ENCODE data around the gene DHH. TPM values are rescaled to one million over a fixed set of nuclear protein-coding genes. Genes with fewer than 3 reads are reported as not detected.

The DHH gene
- total and polyA plus RNA-seq, 9 of the 15 experiments (the other 6 are each of a cell fraction or from before 2014, with no cell fraction given) = 0.07 to 2.6 (median 0.54) TPM

GRCh38 chr12:49133590-49133989, 39.0 kb upstream of the DHH start (continued):
- TF ChIP-seq MGA (IDR thresholded peaks at IDR 0.05) (no peak), TCF3 (CRISPR knock-in tag; IDR thresholded peaks at IDR 0.05) (no peak), RCOR1 (IDR thresholded peaks at IDR 0.05; ENCODE audit: borderline replicate concordance in 1 of 2, low read depth in 2 of 2, low read length in 2 of 2) (no peak), GTF3C2 (IDR thresholded peaks at IDR 0.05; ENCODE audit: borderline replicate concordance, extremely low read depth, insufficient read length) (no peak), CBFA2T2 (conservative IDR thresholded peaks at IDR 0.05) (no peak), SMC3 (conservative IDR thresholded peaks at IDR 0.05; ENCODE audit: insufficient read depth, low read depth, low read length) (no peak), CEBPB (tag; IDR thresholded peaks at IDR 0.05) (peak; percentile 64), ZSCAN32 (CRISPR knock-in tag; IDR thresholded peaks at IDR 0.05) (no peak), POLR3G (IDR thresholded peaks at IDR 0.05; ENCODE audit: extremely low read depth, insufficient read length, insufficient replicate concordance) (no peak), ZNF778 (CRISPR knock-in tag; IDR thresholded peaks at IDR 0.05) (no peak), HCFC1 (IDR thresholded peaks at IDR 0.05; ENCODE audit: low read depth, low read length) (no peak), KDM1A (IDR thresholded peaks at IDR 0.05) (peak in 1 of 2 experiments; percentile 18; a peak in 2 of 4 replicates), FOXK2 (conservative IDR thresholded peaks at IDR 0.05 in 1 of 2, IDR thresholded peaks at IDR 0.05 in 1 of 2; ENCODE audit: low read depth in 2 of 2) (no peak), BMI1 (IDR thresholded peaks at IDR 0.05; ENCODE audit: low read length) (no peak)
